Neuron (in vitro differentiated cells): ENCODE measurements around the gene CDH12.
"Not testable (repeated sequence)": the region's sequence is repeated elsewhere in the genome, so short reads cannot be mapped to it uniquely, and the experiment has no call there.

Experiments
- H2AFZ ChIP-seq: one replicate; pipeline ENCODE4 v1.6.1; 2013; ENCODE audit warnings: low read depth, mild to moderate bottlenecking, inconsistent platforms, low read length, moderate library complexity
- H3K27me3 ChIP-seq: one replicate; pipeline ENCODE4 v1.6.1; 2013; ENCODE audit warnings: low read length; ENCODE audit not compliant: insufficient read depth
- H3K36me3 ChIP-seq: one replicate; pipeline ENCODE4 v1.6.1; 2013; ENCODE audit warnings: low read length; ENCODE audit not compliant: insufficient read depth
- H3K4me1 ChIP-seq: one replicate; pipeline ENCODE4 v1.6.1; 2013; ENCODE audit warnings: low read length; ENCODE audit not compliant: insufficient read depth
- H3K4me3 ChIP-seq: 2 replicates; pipeline ENCODE4 v1.5.1; 2013; ENCODE audit warnings: mild to moderate bottlenecking, low read length, moderate library complexity
- H3K9me3 ChIP-seq: one replicate; pipeline ENCODE4 v1.6.1; 2013; ENCODE audit warnings: low read length

Gene CDH12

DNA sequence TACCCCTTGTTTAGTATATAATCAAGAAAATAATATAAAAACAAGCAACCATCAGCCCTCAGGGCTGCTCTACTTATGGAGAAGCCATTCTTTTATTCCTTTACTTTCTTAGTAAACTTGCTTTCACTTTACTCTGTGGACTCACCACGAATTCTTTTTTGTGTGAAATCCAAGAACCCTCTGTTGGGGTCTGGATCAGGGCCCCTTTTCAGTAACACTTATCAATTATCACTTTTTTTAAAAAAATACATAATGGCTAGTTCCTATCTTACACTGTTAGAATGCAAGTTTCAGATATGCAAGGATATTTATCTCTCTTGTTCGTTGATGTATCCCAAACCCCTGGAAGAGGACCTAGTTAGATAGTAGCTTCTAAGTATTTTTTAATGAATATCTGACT is 687.2 kb downstream of the CDH12 start:
- H3K36me3 ChIP-seq, H3K27me3 ChIP-seq: not testable (repeated sequence)

GRCh38 chr5:22164910-22165748 is 688.0 kb downstream of the CDH12 start:
- not testable (repeated sequence) for H3K4me3 ChIP-seq, H3K27me3 ChIP-seq, H3K36me3 ChIP-seq, H3K4me1 ChIP-seq, H3K9me3 ChIP-seq, H2AFZ ChIP-seq

More for the DNA sequence above, 687.2 kb downstream of the CDH12 start:
- not testable (repeated sequence) for H3K4me3 ChIP-seq, H2AFZ ChIP-seq, H3K9me3 ChIP-seq, H3K4me1 ChIP-seq

- not testable (repeated sequence) for H3K36me3 ChIP-seq
These were observed 696.2 kb downstream of the CDH12 start for GRCh38 chr5:22156953-22157352.

DNA sequence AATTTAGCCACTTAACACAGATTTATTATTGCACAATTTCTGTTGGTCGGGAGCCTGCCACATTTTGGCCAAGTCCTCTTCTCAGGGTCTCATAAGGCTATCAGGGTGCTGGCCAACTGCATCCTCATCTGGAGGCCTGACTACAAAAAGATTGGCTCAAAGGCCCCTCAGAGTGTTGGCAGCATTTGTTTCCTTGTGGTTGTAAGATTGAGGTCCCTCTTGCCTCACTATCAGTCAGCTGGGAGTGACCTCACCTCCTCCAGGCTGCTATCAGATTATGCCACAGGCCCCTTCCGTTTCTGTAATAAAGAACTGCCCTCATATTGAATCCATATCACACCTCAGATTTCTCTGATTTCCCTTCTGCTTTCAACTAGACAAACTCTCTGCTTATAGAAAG is 698.4 kb downstream of the CDH12 start:
- not testable (repeated sequence) for H3K27me3 ChIP-seq, H3K4me1 ChIP-seq, H3K36me3 ChIP-seq, H3K4me3 ChIP-seq, H2AFZ ChIP-seq, H3K9me3 ChIP-seq

More at GRCh38 chr5:22156953-22157352, 696.2 kb downstream of the CDH12 start:
- not testable (repeated sequence) for H3K4me1 ChIP-seq, H2AFZ ChIP-seq, H3K9me3 ChIP-seq, H3K27me3 ChIP-seq, H3K4me3 ChIP-seq

DNA sequence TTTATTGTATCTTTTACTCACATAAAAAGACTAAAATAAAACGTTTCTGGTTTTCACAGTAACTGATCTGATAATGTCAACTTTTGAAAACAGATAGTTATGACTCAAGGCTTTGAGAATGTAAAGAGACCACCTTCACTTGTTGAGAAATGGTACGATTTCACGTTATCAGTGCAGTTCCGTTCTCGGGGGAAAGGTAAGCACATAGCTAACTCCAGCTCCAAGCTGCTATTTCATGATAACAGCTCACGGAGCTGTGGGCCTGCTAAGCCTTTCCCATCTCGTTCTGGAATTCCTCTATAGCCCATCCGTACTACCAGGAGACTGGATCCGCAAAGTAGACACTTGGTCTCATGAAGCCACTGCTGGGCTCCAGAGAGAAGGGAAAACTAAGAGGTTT is 701.3 kb downstream of the CDH12 start:
- not testable (repeated sequence) for H3K4me3 ChIP-seq, H3K36me3 ChIP-seq, H3K4me1 ChIP-seq

DNA sequence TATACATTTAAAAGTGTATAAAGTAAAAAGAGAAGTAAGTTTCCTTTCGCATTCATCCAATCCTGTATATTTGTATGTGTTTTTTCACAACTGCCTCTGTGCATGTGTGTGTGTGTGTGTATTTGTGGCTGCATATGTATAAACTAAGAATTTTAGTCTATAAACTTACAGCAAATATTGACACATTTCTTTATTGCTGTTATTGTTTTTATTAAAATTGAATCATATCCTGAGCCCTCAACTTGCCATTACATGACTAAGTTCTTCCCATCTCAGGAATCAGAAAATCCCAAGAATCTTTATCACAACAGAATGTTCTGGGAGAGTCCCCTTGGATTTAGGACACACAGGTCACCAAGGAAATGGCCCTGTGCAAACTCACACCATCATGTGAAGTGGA is 712.7 kb downstream of the CDH12 start:
- not testable (repeated sequence) for H3K4me1 ChIP-seq, H3K27me3 ChIP-seq, H3K4me3 ChIP-seq, H2AFZ ChIP-seq, H3K36me3 ChIP-seq, H3K9me3 ChIP-seq

More for the DNA sequence above, 701.3 kb downstream of the CDH12 start:
- not testable (repeated sequence) for H3K27me3 ChIP-seq, H3K9me3 ChIP-seq, H2AFZ ChIP-seq

DNA sequence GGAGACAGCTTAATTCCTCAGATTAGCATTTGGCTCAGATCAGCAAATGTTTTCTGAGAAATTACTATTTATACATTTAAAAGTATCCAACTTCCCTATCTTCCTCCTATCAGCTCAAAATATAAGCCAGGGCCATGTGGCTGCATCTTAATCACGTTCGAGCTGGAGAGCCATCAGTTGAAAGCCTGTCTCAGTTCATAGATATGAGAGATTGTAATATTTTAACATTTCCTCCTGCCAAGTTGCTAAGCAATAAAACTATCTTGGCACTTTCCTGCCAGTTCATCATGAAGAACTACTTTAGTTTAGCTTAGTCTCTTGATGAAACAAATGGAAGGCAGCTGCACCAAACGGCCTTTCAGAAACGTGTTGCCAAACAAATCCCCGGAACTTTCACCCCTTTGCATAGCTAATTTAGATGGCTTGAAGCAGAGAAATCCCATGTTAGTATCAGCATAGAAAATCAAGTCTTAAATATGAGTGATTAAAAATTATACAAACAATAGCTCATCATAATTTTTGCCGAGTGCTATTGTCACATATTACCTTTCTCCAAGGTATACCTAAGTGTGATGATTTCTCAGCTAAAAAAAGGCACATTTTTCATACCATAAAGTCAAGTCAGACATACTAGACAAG is 713.4 kb downstream of the CDH12 start:
- not testable (repeated sequence) for H3K4me3 ChIP-seq, H3K9me3 ChIP-seq, H3K36me3 ChIP-seq, H3K27me3 ChIP-seq, H2AFZ ChIP-seq, H3K4me1 ChIP-seq

GRCh38 chr5:22111320-22111719 is 741.8 kb downstream of the CDH12 start:
- Histone ChIP-seq H3K27me3 (no peaks in the 10 kb centered on the region), H3K36me3 (no peaks in the 10 kb centered on the region), H3K4me3 (no peak overlapping the region), H3K4me1 (no peaks in the 10 kb centered on the region), H2AFZ (no peak overlapping the region), H3K9me3 (no peaks in the 10 kb centered on the region)

DNA sequence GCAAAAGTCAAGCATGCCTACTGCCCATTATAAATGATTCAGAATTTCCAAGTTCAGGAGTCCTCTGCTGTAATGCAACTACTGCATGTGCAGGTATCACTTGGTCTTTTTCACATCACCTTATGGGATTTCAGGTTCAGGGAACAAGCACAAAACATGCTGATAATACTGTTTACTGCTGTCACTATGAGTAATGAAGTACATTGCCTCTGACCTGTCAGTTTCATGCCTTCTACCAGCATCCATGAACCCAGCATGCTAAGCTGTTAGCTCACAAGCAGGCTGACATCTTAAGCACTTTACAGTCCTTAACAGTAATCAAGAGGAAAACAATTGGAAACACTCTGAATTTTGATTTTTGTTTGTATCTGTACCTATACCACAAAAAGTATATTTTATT is 743.8 kb downstream of the CDH12 start:
- H2AFZ ChIP-seq, result no peak overlapping the region
- no peak overlapping the region for H3K4me3 ChIP-seq
- no peaks in the 10 kb centered on the region for H3K4me1 ChIP-seq
- no peaks in the 10 kb centered on the region for H3K36me3 ChIP-seq
- no peaks in the 10 kb centered on the region for H3K9me3 ChIP-seq
- no peaks in the 10 kb centered on the region for H3K27me3 ChIP-seq

DNA sequence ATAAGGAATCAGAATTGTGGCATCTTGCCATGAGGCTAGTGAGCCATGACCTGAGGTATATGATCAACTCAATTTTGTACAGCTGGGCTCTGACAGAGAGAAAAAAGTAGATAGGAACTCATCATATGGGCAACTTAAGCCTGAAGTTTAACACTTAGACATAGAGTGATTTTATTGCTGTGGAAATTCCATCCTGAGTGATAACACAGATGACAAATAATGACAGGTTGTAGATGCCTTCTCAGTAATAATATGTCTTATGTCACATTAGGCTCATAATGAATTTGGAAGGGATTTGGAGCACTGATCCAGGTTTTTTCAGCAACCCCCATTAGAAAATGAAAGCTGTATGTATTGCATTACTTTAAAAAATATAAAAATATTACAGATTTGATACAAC is 744.6 kb downstream of the CDH12 start:
- Histone ChIP-seq H2AFZ (no peak overlapping the region), H3K9me3 (no peaks in the 10 kb centered on the region), H3K27me3 (no peaks in the 10 kb centered on the region), H3K36me3 (no peaks in the 10 kb centered on the region), H3K4me1 (no peaks in the 10 kb centered on the region), H3K4me3 (no peak overlapping the region)

GRCh38 chr5:22102823-22103359 is 750.3 kb downstream of the CDH12 start:
- Histone ChIP-seq H3K9me3 (no peaks in the 10 kb centered on the region), H3K4me1 (no peaks in the 10 kb centered on the region), H3K36me3 (no peaks in the 10 kb centered on the region), H3K27me3 (no peaks in the 10 kb centered on the region), H3K4me3 (no peak overlapping the region), H2AFZ (no peak overlapping the region)

- H3K4me3 ChIP-seq, result no peak overlapping the region
- no peaks in the 10 kb centered on the region for H3K4me1 ChIP-seq
- H3K9me3 ChIP-seq, result no peaks in the 10 kb centered on the region
- H3K27me3 ChIP-seq, result no peaks in the 10 kb centered on the region
- H2AFZ ChIP-seq, result no peak overlapping the region
- no peaks in the 10 kb centered on the region for H3K36me3 ChIP-seq
These were observed 764.6 kb downstream of the CDH12 start for GRCh38 chr5:22088517-22088916.

DNA sequence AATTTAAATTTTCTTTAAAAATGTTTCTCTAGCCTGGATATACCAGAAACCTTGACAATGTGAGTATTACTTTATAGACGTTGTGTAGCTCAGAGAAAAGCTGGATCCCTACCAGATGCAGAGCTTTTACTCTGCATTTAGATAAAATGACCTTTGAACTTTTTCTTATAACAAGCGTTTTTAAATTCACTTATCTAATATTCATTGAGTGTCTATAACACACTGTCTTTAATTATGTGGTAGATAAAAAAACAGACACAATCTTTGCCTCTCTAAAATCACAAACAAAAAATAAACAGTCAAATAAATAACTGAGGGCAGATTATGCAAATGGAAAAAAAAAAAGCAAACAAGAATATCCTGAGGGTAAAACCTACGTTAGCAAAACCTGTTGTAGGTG is 773.6 kb downstream of the CDH12 start:
- Histone ChIP-seq H3K4me1 (no peaks in the 10 kb centered on the region), H3K27me3 (no peaks in the 10 kb centered on the region), H2AFZ (no peak overlapping the region), H3K9me3 (no peaks in the 10 kb centered on the region), H3K4me3 (no peak overlapping the region), H3K36me3 (no peaks in the 10 kb centered on the region)
